Stimulated activated CD8-positive, alpha-beta memory T cell treated with anti-CD3 and anti-CD28 coated beads, Interleukin-7, amount 100 ng/mL, for 48 hours (primary cell): Measurements from ENCODE around the gene AQP10.
"Not testable (repeated sequence)": the region's sequence is repeated elsewhere in the genome, so short reads cannot be mapped to it uniquely, and the experiment has no call there.

Experiments used
- DNase-seq, 2 donors: peaks; one replicate each; pipeline ENCODE4 v3.0.0-alpha.2; 2020; ENCODE audit warnings: low read depth in 1 of 2; ENCODE audit errors: extremely low read depth in 1 of 2

The AQP10 gene

DNA sequence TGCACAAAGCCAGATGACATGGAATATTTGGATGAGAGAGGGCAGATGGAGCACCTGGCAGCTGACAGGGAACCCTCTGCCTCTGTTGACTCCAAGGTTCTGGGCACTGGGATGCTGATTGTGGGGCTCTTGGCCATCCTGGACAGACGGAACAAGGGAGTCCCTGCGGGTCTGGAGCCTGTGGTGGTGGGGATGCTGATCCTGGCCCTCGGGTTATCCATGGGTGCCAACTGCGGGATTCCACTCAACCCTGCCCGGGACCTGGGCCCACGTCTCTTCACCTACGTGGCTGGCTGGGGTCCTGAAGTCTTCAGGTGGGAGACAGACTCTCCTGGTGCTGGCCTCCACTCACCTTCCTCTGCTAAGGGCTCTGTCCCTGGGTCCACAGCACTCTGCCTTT is 2.6 kb downstream of the AQP10 start:
- no peak for DNase-seq

- DNase-seq: no peak
Observed at GRCh38 chr1:154324241-154324640, 3.3 kb downstream of the AQP10 start.

GRCh38 chr1:154324669-154325582 is 4.0 kb downstream of the AQP10 start, which contains the start of gene ATP8B2:
Gene ATP8B2, plus strand, starts transcription at chr1:154325525. Its CDS starts 2,617 bp downstream, at chr1:154328142.
- peak; percentile 61 to 72 for DNase-seq

DNA sequence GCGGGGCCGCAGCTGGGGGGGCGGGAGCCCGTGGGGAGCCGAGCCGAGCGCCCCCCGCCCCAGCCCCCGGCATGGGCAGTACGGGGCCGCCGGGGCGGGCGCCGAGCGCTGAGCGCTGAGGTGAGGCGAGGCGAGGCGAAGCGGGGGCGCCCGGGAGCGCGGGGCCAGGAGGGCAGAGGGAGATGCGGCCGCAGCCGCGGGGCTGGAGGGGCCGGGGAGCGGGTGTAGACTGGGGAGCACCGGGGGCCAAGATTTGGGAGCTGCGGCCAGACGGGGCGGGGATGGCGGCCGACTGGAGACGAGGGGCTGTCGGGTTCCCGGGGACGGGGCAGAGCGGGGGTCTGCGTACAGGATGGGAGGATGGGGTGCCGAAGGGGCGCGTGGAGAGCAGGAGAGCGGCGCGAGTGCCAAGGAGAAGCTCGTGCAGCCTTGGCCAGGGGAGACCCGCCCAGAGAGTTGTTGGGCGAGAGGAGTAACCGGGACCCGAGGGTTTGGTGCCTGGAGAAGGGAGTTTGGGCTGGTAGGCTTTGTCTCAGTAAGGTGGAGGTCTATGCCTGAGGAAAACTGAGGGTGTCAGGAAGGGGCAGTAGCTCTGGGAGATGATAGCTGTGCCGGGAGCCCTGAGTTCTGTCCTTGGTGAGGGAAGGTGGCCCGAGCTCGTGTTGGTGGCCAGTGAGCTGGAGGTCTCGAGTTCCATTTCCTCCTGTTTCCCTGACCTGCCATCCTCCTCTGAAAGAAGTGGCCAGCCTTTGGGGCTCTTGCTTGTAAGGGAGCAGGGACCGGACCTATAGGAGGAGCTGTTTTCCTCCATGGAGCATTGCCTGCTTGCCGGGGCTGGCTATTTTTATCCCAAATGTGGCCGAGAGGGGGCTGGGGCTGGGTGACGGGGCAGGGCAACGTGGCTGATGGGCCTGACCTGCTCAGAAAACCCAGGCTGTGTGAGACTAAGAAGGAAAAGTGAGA is 5.0 kb downstream of the AQP10 start:
- no peak for DNase-seq

DNA sequence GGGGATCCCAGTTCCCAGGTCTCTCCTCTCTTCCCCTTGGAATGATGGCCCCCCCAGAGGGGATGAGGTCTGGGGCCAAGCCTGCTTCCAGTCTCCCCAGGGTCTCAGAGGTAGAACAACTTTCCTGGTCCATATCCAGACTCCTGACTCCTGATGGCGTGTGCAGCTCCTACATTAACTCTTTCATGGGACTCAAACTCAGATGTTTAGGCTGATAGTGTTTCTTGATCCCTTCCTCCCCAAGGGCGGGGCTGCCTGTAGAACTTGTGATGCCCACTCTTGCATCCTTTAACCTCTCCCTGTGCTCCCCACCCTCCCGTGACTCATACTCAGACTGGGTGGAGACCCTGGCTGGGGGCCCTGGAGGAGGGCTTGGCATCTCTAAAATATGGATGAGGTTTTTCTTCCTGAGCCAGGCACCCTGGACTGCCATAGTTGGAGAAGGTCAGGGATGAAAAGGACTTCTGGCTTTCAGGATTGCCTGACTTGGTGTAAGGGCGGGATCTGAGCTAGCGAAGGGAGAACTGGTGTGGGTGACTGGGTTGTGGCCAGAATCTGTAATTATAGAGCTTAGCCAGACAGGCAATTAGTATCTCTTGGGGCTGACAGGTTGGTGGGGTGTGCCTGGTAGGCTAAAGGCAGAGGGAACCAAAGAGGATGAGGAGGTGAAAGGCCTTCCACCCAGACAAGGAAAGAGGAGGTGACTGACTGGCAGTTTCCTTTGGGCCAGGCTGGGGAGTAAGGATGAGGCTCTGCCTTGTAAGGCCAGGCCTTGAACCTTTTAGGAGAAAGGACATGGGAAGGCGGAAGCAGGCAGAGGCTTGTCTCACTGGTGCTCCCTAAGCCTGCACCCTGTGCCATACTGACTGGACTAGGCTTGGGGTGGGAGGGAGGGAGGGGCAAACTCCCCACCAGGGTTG is 5.9 kb downstream of the AQP10 start:
- no peak for DNase-seq

- DNase-seq: no peak
Observed at GRCh38 chr1:154327466-154328317, 6.8 kb downstream of the AQP10 start.

- peak; percentile 79 to 83 for DNase-seq
Observed at GRCh38 chr1:154328318-154329151, 7.6 kb downstream of the AQP10 start.

GRCh38 chr1:154329152-154329521 is 8.2 kb downstream of the AQP10 start:
- no peak for DNase-seq

DNA sequence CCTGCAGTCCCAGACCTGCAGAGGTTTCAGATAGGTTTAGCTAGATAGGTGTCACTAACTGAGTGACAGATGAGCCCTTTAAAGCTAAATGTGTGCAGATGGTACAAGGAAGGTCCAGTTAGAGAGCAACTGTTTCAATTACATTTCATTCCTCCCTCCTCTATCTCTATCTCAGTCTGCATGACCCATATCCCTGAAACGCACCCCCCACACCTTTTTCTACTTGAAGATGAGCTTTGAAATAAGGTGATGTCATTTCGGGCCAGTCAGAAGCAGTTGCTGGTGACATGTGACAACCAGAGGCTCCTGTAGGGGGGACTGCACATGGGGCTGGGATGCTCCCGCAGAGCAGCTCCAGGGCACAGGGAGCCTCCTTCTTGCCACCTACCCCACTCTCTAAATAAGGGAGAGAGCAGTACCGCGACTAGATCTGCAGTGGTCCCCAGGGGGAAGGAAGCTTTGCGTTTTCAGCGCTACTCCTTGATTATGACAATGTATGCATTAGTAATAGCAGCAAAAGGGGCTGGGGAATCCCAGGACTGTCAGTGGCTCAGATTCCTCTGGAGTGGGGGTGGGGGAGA is 8.7 kb downstream of the AQP10 start:
- no peak for DNase-seq

DNA sequence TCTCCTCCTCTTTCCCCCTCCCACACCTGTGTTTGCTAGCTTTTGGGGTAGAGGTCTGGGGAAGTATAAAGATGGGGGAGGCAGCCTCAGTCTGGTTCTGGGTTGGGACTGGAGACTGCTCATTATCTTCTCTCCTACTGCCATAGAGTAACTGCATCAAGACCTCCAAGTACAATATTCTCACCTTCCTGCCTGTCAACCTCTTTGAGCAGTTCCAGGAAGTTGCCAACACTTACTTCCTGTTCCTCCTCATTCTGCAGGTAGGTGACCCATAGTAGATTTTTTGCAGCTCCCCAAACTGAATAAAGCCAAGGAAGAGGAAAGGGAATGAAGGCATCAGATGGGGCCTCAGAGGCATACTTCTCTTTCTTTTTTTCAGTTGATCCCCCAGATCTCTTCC is 9.8 kb downstream of the AQP10 start:
- DNase-seq: no peak

DNA sequence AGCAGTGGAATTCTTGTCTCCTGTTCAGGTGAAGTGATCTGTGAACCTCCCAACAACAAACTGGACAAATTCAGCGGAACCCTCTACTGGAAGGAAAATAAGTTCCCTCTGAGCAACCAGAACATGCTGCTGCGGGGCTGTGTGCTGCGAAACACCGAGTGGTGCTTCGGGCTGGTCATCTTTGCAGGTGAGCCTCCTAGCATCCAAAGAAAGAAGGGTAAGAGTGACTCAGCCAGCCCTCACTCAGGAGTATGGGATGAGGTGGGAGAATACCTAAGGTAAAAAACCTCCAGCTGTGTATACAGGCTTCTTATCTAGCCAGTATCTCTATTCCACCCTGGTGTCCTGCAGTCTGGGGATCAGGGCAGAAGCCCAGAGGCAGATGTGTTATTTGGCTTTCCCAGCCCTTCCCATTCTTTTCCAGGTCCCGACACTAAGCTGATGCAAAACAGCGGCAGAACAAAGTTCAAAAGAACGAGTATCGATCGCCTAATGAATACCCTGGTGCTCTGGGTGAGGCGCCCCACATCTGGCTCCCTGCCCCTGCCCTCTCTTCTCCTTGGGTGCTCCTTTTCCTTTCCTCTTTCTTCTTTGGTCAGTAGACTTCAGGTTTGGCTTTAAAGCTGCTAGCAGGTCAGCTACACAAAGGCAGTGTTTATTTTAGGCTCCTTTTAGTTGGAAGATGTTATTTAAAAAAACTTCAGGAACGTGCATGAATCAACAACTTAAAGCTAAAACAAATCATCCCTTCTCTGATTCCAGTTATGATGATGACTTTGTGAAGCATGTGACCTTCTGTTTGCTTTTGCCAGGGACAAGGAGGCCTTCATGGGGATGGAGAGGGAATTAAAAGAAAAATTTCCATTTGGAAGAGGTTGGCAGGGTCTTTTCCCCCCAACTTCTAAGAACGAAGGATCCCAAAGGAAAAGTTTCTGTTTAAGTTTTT is 13.5 kb downstream of the AQP10 start:
- no peak for DNase-seq

GRCh38 chr1:154335025-154335714 is 14.3 kb downstream of the AQP10 start:
- peak; percentile 63 to 92 for DNase-seq

DNA sequence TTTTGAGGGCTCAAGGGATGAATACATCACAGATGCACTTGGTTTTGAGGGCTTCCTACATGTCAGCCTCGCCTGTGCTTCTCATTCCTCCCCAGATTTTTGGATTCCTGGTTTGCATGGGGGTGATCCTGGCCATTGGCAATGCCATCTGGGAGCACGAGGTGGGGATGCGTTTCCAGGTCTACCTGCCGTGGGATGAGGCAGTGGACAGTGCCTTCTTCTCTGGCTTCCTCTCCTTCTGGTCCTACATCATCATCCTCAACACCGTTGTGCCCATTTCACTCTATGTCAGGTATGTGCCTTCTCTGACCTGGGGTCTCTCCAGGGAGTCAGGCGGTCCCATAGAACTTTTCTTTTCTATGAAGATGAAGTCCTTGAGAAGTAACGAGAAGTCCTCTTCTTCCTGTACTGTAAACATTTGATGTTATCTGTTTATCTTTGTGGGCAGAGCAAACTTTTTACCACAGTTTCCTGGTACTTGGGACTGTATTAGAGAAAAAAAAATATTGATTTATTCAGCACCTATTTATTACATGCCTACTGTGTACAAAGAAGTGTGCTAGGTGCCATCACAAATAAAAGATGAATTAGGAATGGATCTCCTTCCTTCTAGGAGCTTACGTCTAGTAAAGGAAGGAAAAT is 16.5 kb downstream of the AQP10 start:
- no peak for DNase-seq

DNA sequence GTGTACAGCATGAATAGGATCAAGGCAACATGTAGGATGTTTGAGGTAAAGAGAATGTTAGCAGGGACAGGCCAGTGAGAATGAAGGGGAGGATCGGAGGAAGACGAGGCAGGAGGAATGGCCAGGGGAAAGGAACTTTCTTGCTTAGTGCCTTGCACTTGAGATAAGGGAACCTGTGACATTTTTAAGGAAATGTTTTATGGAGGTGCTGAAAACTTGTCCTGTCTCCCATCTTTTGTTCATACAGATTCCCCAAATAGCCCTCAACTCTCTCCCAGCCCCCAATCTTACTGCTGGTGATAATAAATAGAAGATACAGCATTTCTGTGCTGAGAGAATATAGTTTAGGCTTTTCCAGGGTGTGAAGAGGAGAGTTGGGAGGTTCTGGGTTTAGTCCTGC is 18.0 kb downstream of the AQP10 start:
- DNase-seq: no peak

DNA sequence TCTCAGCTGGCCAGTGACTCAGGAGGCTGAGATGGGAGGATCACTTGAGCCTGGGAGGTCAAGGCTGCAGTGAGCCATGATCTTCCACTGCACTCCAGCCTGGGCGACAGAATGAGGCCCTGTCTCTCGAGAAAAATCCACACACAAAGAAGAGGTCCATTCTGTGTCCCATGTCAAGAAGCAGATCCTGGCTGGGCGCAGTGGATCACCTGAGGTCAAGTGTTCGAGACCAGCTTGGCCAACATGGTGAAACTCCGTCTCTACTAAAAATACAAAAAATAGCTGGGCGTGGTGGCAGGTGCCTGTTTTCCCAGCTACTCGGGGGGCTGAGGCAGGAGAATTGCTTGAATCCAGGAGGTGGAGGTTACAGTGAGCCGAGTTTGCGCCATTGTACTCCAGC is 20.5 kb downstream of the AQP10 start:
- not testable (repeated sequence) for DNase-seq

DNA sequence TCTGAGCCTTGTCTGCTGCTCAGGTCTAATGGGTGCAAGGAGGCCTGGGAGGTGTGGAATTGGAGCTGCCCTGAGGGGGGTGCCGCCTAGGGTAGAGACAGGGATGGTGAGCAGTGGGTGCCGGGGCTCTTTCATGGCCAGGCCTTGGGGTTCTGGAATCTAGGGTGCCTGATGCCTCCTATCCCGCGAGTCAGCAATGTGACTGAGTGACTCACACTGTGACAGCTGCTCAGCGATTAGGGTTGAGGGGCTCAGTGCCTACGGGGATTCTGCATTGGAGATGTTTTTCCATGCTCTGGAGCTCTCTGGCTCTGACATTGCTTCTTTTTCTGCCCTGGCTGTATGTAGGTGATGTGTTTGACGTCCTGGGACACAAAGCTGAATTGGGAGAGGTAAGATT is 21.2 kb downstream of the AQP10 start:
- DNase-seq: no peak
